ENCODE data around the gene SPTLC1. TPM values are rescaled to one million over a fixed set of nuclear protein-coding genes. Genes with fewer than 3 reads are reported as not detected.

Gene SPTLC1
- total and polyA plus RNA-seq, 2 experiments from 2014 or later, result 42.6 to 46.0 TPM

DNA sequence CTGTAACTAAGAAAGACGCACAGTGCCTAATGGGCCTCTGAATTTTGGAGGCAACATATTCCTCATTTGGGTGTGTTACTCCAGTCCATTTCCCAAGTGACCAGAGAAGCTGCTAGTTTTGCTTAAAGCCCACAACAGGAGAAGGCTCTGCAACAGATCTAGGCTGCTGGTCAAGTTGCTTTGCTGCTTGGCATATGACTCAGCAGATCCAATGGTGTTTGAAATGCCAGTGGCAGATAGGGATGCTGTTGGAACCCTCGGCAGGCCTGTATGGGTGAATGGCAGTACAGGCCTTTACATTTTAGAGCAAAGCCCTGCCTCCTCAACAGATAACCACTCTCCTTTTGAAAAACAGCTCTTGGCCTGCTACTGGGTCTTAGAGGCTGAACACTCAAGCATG lies 129.0 kb downstream of the SPTLC1 start:
- Histone ChIP-seq H3K4me3 (no peak overlapping the region), H3K27me3 (peaks cover 40% of the 10 kb centered on the region), H3K9me3 (ENCODE audit: low read depth) (no peaks in the 10 kb centered on the region), H3K27ac (no peak overlapping the region), H3K4me1 (ENCODE audit: low read depth) (no peaks in the 10 kb centered on the region), H3K36me3 (no peaks in the 10 kb centered on the region)
- DNase-seq (ENCODE audit: low read depth in 1 of 2, low spot score in 1 of 2), result no peak
- TF ChIP-seq, protein P1, sequence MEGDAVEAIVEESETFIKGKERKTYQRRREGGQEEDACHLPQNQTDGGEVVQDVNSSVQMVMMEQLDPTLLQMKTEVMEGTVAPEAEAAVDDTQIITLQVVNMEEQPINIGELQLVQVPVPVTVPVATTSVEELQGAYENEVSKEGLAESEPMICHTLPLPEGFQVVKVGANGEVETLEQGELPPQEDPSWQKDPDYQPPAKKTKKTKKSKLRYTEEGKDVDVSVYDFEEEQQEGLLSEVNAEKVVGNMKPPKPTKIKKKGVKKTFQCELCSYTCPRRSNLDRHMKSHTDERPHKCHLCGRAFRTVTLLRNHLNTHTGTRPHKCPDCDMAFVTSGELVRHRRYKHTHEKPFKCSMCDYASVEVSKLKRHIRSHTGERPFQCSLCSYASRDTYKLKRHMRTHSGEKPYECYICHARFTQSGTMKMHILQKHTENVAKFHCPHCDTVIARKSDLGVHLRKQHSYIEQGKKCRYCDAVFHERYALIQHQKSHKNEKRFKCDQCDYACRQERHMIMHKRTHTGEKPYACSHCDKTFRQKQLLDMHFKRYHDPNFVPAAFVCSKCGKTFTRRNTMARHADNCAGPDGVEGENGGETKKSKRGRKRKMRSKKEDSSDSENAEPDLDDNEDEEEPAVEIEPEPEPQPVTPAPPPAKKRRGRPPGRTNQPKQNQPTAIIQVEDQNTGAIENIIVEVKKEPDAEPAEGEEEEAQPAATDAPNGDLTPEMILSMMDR (IDR thresholded peaks at IDR 0.05; ENCODE audit: low read depth, low read length), result no peak

DNA sequence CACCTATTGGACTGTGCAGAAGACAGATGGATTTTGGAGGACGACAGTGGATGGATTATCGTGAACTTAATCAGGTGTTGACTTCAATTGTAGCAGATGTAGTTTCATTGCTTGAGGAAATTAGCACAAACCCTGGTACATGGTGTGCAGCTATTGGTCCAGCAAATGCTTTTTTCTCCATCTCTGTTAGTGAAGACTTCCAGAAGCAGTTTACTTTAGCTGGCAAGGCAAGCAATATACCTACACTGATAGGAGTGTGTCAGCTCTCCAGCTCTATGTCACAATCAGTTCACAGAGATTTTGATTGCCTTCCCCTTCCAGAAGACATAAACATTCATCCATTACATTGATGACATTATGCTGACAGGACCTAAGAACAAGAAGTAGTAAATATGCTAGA lies 129.5 kb downstream of the SPTLC1 start:
- Histone ChIP-seq H3K9me3 (ENCODE audit: low read depth) (no peaks in the 10 kb centered on the region), H3K27ac (no peak overlapping the region), H3K27me3 (peaks cover 38% of the 10 kb centered on the region), H3K4me3 (no peak overlapping the region), H3K36me3 (no peaks in the 10 kb centered on the region), H3K4me1 (ENCODE audit: low read depth) (no peaks in the 10 kb centered on the region)
- TF ChIP-seq, protein P1 (IDR thresholded peaks at IDR 0.05; ENCODE audit: low read depth, low read length), result no peak
- DNase-seq (ENCODE audit: low read depth in 1 of 2, low spot score in 1 of 2), result no peak

Other genes starting within 250 kb of the SPTLC1 start
- gene ROR2, start 165.2 kb downstream of the SPTLC1 start, total RNA-seq, result 36.7 and 38.6 TPM in 2 replicates
- gene ROR2, start 165.2 kb downstream of the SPTLC1 start, polyA plus RNA-seq, result 21.5 and 23.6 TPM in 2 replicates
- gene IARS1, start 178.3 kb upstream of the SPTLC1 start, total RNA-seq, result 96.3 and 97.0 TPM in 2 replicates
- gene IARS1, start 178.3 kb upstream of the SPTLC1 start, polyA plus RNA-seq, result 87.1 and 96.8 TPM in 2 replicates
- 8.7 and 15.1 TPM in 2 replicates for gene NOL8, start 209.9 kb upstream of the SPTLC1 start, total RNA-seq
- 21.6 and 26.2 TPM in 2 replicates for gene NOL8, start 209.9 kb upstream of the SPTLC1 start, polyA plus RNA-seq
- gene CENPP, start 210.5 kb upstream of the SPTLC1 start, total RNA-seq, result 1.6 TPM in 2 replicates
- 5.0 and 9.8 TPM in 2 replicates for gene CENPP, start 210.5 kb upstream of the SPTLC1 start, polyA plus RNA-seq

Data from cardiac muscle cell (in vitro differentiated cells and primary cell).